Measurements from ENCODE around the gene MUC2.

DNA sequence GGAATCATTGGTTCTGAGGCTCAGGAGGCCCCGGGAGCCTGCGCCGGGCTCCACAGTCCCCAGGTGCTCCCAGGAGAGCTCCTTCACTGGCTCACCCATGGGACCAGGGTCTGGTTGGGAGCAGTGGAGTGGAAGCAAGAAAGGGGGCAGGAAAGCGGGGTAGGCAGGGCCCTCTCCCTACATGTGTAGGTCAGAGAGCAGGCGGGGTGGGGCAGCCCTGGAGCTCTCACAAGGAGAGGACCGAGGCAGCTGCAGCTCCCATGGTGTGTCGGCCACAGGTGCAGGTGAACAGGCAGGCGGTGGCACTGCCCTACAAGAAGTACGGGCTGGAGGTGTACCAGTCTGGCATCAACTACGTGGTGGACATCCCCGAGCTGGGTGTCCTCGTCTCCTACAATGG, 28.3 kb downstream of the MUC2 start:
- TF ChIP-seq, protein P1, sequence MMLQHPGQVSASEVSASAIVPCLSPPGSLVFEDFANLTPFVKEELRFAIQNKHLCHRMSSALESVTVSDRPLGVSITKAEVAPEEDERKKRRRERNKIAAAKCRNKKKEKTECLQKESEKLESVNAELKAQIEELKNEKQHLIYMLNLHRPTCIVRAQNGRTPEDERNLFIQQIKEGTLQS (IDR thresholded peaks at IDR 0.05; ENCODE audit: borderline replicate concordance, extremely low read depth, low read depth, low read length) = no peak
- no peak for TF ChIP-seq EP300 (IDR thresholded peaks at IDR 0.05; ENCODE audit: borderline replicate concordance in 1 of 2, control insufficient read depth in 1 of 2, low read depth in 2 of 2, low read length in 2 of 2)
- TF ChIP-seq POLR2A (IDR thresholded peaks at IDR 0.05; ENCODE audit: low read depth, low read length) = no peak
- no peak for TF ChIP-seq JUND (IDR thresholded peaks at IDR 0.05; ENCODE audit: low read depth, low read length)
- TF ChIP-seq, protein P2, sequence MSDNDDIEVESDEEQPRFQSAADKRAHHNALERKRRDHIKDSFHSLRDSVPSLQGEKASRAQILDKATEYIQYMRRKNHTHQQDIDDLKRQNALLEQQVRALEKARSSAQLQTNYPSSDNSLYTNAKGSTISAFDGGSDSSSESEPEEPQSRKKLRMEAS (IDR thresholded peaks at IDR 0.05; ENCODE audit: low read depth, low read length) = no peak
- TF ChIP-seq TAF1 (IDR thresholded peaks at IDR 0.05; ENCODE audit: borderline replicate concordance, low read depth, low read length) = no peak
